Tibial nerve (tissue), 4 donors: ENCODE data around the gene FGD2.

ENCODE experiments used
- EP300 ChIP-seq, 2 donors: sonication (generic); formaldehyde crosslinking; IDR thresholded peaks; one replicate each; pipeline ENCODE4 v1.6.1; 2017; ENCODE audit warnings: antibody characterized with exemption in 2 of 2, mild to moderate bottlenecking in 1 of 2
- POLR2A ChIP-seq, 2 donors: fragments of 450-650 bp; IDR thresholded peaks; one replicate each; pipeline ENCODE4 v1.6.1; 2017; ENCODE audit warnings: antibody characterized with exemption in 2 of 2, mild to moderate bottlenecking in 2 of 2, moderate library complexity in 2 of 2
- TF ChIP-seq, protein P1 (sequence below), 5 experiments: fragments of 200-600 bp in 3 of 5; fragments of 450-650 bp in 2 of 5; sonication (generic) in 3 of 5; IDR thresholded peaks; one replicate each; pipeline ENCODE4 v1.5.1; 2016 to 2019; ENCODE audit warnings: antibody characterized with exemption in 5 of 5, mild to moderate bottlenecking in 3 of 5, moderate library complexity in 2 of 5

DNA sequence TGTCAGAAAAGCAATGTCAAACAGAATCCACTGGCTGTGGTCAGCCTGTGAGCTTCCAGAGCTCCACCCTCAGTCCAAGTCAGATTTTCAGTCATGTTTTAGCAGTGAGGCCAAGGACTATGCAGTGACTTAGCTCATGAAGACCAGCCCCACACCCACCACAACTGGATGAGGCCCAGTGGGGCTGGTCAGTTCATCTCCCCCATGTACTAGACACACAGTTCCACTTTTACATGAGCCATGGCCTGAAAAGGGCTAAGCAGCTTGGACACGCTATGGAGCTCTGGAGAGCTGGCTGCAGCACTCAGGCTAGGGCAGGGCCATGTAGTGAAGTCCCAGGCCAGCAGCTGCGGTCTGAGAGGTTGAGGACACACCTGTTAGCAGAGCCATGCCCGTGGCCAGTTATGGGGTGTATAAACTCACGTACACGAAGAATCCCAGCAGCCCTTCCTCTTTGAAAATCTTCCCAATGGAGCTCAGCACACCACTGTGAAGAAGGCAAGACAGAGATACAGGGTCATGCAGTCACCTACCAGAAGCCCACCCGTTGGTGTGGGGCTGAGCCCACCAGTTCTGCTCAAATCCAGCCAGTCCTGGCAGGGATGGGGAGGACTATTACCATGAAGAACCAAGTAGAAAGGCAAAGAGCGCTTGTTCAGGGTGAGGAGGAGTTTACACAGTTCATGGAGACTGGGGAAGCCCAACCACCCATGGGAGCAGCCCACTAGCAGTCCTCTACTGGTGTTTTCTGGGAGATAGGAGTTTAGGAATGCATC lies 30.0 kb upstream of the FGD2 start:
- TF ChIP-seq POLR2A (IDR thresholded peaks at IDR 0.05) (no peak), EP300 (IDR thresholded peaks at IDR 0.05) (no peak)
- TF ChIP-seq, protein P1, sequence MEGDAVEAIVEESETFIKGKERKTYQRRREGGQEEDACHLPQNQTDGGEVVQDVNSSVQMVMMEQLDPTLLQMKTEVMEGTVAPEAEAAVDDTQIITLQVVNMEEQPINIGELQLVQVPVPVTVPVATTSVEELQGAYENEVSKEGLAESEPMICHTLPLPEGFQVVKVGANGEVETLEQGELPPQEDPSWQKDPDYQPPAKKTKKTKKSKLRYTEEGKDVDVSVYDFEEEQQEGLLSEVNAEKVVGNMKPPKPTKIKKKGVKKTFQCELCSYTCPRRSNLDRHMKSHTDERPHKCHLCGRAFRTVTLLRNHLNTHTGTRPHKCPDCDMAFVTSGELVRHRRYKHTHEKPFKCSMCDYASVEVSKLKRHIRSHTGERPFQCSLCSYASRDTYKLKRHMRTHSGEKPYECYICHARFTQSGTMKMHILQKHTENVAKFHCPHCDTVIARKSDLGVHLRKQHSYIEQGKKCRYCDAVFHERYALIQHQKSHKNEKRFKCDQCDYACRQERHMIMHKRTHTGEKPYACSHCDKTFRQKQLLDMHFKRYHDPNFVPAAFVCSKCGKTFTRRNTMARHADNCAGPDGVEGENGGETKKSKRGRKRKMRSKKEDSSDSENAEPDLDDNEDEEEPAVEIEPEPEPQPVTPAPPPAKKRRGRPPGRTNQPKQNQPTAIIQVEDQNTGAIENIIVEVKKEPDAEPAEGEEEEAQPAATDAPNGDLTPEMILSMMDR (IDR thresholded peaks at IDR 0.05), result no peak
